ENCODE data around the gene HMGB4. TPM values are rescaled to one million over a fixed set of nuclear protein-coding genes. Genes with fewer than 3 reads are reported as not detected.
A peak's percentile ranks its signal among the peaks of the same experiment; 100 is the strongest.

Gene HMGB4
- total and polyA plus RNA-seq, 7 experiments from 2014 or later = not detected

GRCh38 chr1:33821291-33821690 is 42.6 kb upstream of the HMGB4 start:
- intact Hi-C loops (cut with micrococcal nuclease) = no loop called here
- H3K27me3 Mint-ChIP-seq = peaks cover 0 to 32% (median 13%) of the 10 kb centered on the region in 5 donors
- no peaks in the 10 kb centered on the region for H3K36me3 ChIP-seq (ENCODE audit: control insufficient read depth in 2 of 3, insufficient read depth in 3 of 3, low read length in 3 of 3)
- H3K27ac Mint-ChIP-seq = no peak overlapping the region
- H3K36me3 Mint-ChIP-seq = no peaks in the 10 kb centered on the region
- H3K9me3 Mint-ChIP-seq = peaks cover 0 to 5% (median 0%) of the 10 kb centered on the region in 11 donors
- ATAC-seq = no peak
- no peaks in the 10 kb centered on the region for H3K27me3 ChIP-seq (ENCODE audit: control insufficient read depth in 2 of 2, insufficient read depth in 2 of 2, low read length in 2 of 2)
- no peaks in the 10 kb centered on the region for H3K4me1 Mint-ChIP-seq
- no peak overlapping the region for H3K4me3 Mint-ChIP-seq
- no peaks in the 10 kb centered on the region for H3K9me3 ChIP-seq (ENCODE audit: control insufficient read depth in 2 of 3, low read length in 3 of 3)
- no peak overlapping the region for H3K4me3 ChIP-seq (ENCODE audit: low read length)
- no peaks in the 10 kb centered on the region for H3K4me1 ChIP-seq (ENCODE audit: control insufficient read depth in 2 of 2, insufficient read depth in 2 of 2, low read length in 2 of 2)
- no peak for DNase-seq
- H3K27ac ChIP-seq (ENCODE audit: low read depth, low read length) = no peak overlapping the region
- POLR2A ChIA-PET = no interaction called here
- CTCF ChIA-PET = no interaction called here

GRCh38 chr1:33822396-33822795 is 41.5 kb upstream of the HMGB4 start:
- H3K27me3 Mint-ChIP-seq = peaks cover 0 to 37% (median 21%) of the 10 kb centered on the region in 5 donors
- H3K4me3 Mint-ChIP-seq = no peak overlapping the region
- Histone ChIP-seq H3K36me3 (ENCODE audit: control insufficient read depth in 2 of 3, insufficient read depth in 3 of 3, low read length in 3 of 3) (no peaks in the 10 kb centered on the region), H3K4me3 (ENCODE audit: low read length) (no peak overlapping the region), H3K27me3 (ENCODE audit: control insufficient read depth in 2 of 2, insufficient read depth in 2 of 2, low read length in 2 of 2) (no peaks in the 10 kb centered on the region), H3K27ac (ENCODE audit: low read depth, low read length) (no peak overlapping the region), H3K9me3 (ENCODE audit: control insufficient read depth in 2 of 3, low read length in 3 of 3) (no peaks in the 10 kb centered on the region), H3K4me1 (ENCODE audit: control insufficient read depth in 2 of 2, insufficient read depth in 2 of 2, low read length in 2 of 2) (no peaks in the 10 kb centered on the region)
- intact Hi-C loops (cut with micrococcal nuclease) = no loop called here
- ChIA-PET CTCF (no interaction called here), POLR2A (no interaction called here)
- no peaks in the 10 kb centered on the region for H3K4me1 Mint-ChIP-seq
- no peaks in the 10 kb centered on the region for H3K36me3 Mint-ChIP-seq
- no peak for DNase-seq
- no peak for ATAC-seq
- H3K27ac Mint-ChIP-seq = no peak overlapping the region
- peaks cover 0 to 7% (median 0%) of the 10 kb centered on the region in 11 donors for H3K9me3 Mint-ChIP-seq

- CTCF ChIA-PET = no interaction called here
- Mint-ChIP-seq H3K4me1 (no peaks in the 10 kb centered on the region), H3K36me3 (no peaks in the 10 kb centered on the region), H3K27me3 (peaks cover 0 to 41% (median 23%) of the 10 kb centered on the region in 5 donors), H3K9me3 (peaks cover 0 to 10% (median 0%) of the 10 kb centered on the region in 11 donors), H3K27ac (no peak overlapping the region), H3K4me3 (no peak overlapping the region)
- H3K27ac ChIP-seq (ENCODE audit: low read depth, low read length) = no peak overlapping the region
- DNase-seq (no peak), ATAC-seq (no peak)
- no peak overlapping the region for H3K4me3 ChIP-seq (ENCODE audit: low read length)
- POLR2A ChIA-PET = no interaction called here
- H3K4me1 ChIP-seq (ENCODE audit: control insufficient read depth in 2 of 2, insufficient read depth in 2 of 2, low read length in 2 of 2) = no peaks in the 10 kb centered on the region
- H3K36me3 ChIP-seq (ENCODE audit: control insufficient read depth in 2 of 3, insufficient read depth in 3 of 3, low read length in 3 of 3) = no peaks in the 10 kb centered on the region
- no peaks in the 10 kb centered on the region for H3K9me3 ChIP-seq (ENCODE audit: control insufficient read depth in 2 of 3, low read length in 3 of 3)
- H3K27me3 ChIP-seq (ENCODE audit: control insufficient read depth in 2 of 2, insufficient read depth in 2 of 2, low read length in 2 of 2) = no peaks in the 10 kb centered on the region
- intact Hi-C loops (cut with micrococcal nuclease) = no loop called here
Measured at GRCh38 chr1:33823401-33823800, 40.5 kb upstream of the HMGB4 start.

- Mint-ChIP-seq H3K4me3 (no peak overlapping the region), H3K27ac (no peak overlapping the region), H3K9me3 (peaks cover 0 to 10% (median 2%) of the 10 kb centered on the region in 11 donors), H3K4me1 (no peaks in the 10 kb centered on the region), H3K27me3 (peaks cover 0 to 44% (median 26%) of the 10 kb centered on the region in 5 donors), H3K36me3 (peaks cover 0 to 2% (median 0%) of the 10 kb centered on the region in 5 donors)
- Histone ChIP-seq H3K4me1 (ENCODE audit: control insufficient read depth in 2 of 2, insufficient read depth in 2 of 2, low read length in 2 of 2) (no peaks in the 10 kb centered on the region), H3K27me3 (ENCODE audit: control insufficient read depth in 2 of 2, insufficient read depth in 2 of 2, low read length in 2 of 2) (no peaks in the 10 kb centered on the region), H3K4me3 (ENCODE audit: low read length) (no peak overlapping the region), H3K36me3 (ENCODE audit: control insufficient read depth in 2 of 3, insufficient read depth in 3 of 3, low read length in 3 of 3) (no peaks in the 10 kb centered on the region), H3K27ac (ENCODE audit: low read depth, low read length) (no peak overlapping the region), H3K9me3 (ENCODE audit: control insufficient read depth in 2 of 3, low read length in 3 of 3) (no peaks in the 10 kb centered on the region)
- intact Hi-C loops (cut with micrococcal nuclease) = no loop called here
- ATAC-seq (no peak), DNase-seq (no peak)
- ChIA-PET CTCF (no interaction called here), POLR2A (no interaction called here)
Measured at GRCh38 chr1:33823830-33824229, 40.0 kb upstream of the HMGB4 start.

- Histone ChIP-seq H3K4me1 (ENCODE audit: control insufficient read depth in 2 of 2, insufficient read depth in 2 of 2, low read length in 2 of 2) (no peaks in the 10 kb centered on the region), H3K27ac (ENCODE audit: low read depth, low read length) (no peak overlapping the region), H3K27me3 (ENCODE audit: control insufficient read depth in 2 of 2, insufficient read depth in 2 of 2, low read length in 2 of 2) (no peaks in the 10 kb centered on the region), H3K9me3 (ENCODE audit: control insufficient read depth in 2 of 3, low read length in 3 of 3) (no peaks in the 10 kb centered on the region), H3K36me3 (ENCODE audit: control insufficient read depth in 2 of 3, insufficient read depth in 3 of 3, low read length in 3 of 3) (no peaks in the 10 kb centered on the region), H3K4me3 (ENCODE audit: low read length) (no peak overlapping the region)
- H3K9me3 Mint-ChIP-seq = peaks cover 0 to 10% (median 3%) of the 10 kb centered on the region in 11 donors
- intact Hi-C loops (cut with micrococcal nuclease) = no loop called here
- no peaks in the 10 kb centered on the region for H3K4me1 Mint-ChIP-seq
- DNase-seq (no peak), ATAC-seq (no peak)
- H3K36me3 Mint-ChIP-seq = peaks cover 0 to 4% (median 0%) of the 10 kb centered on the region in 5 donors
- H3K27ac Mint-ChIP-seq = no peak overlapping the region
- ChIA-PET POLR2A (no interaction called here), CTCF (no interaction called here)
- peaks cover 0 to 46% (median 31%) of the 10 kb centered on the region in 5 donors for H3K27me3 Mint-ChIP-seq
- no peak overlapping the region for H3K4me3 Mint-ChIP-seq
Measured at GRCh38 chr1:33824321-33824720, 39.6 kb upstream of the HMGB4 start.

GRCh38 chr1:33824971-33825370 is 38.9 kb upstream of the HMGB4 start:
- no peaks in the 10 kb centered on the region for H3K9me3 ChIP-seq (ENCODE audit: control insufficient read depth in 2 of 3, low read length in 3 of 3)
- H3K27ac Mint-ChIP-seq = no peak overlapping the region
- H3K36me3 ChIP-seq (ENCODE audit: control insufficient read depth in 2 of 3, insufficient read depth in 3 of 3, low read length in 3 of 3) = no peaks in the 10 kb centered on the region
- H3K27me3 ChIP-seq (ENCODE audit: control insufficient read depth in 2 of 2, insufficient read depth in 2 of 2, low read length in 2 of 2) = no peaks in the 10 kb centered on the region
- H3K36me3 Mint-ChIP-seq = peaks cover 0 to 4% (median 0%) of the 10 kb centered on the region in 5 donors
- intact Hi-C loops (cut with micrococcal nuclease) = no loop called here
- peaks cover 0 to 11% (median 3%) of the 10 kb centered on the region in 11 donors for H3K9me3 Mint-ChIP-seq
- H3K4me1 Mint-ChIP-seq = no peaks in the 10 kb centered on the region
- DNase-seq (no peak), ATAC-seq (no peak)
- peaks cover 0 to 45% (median 29%) of the 10 kb centered on the region in 5 donors for H3K27me3 Mint-ChIP-seq
- no peak overlapping the region for H3K27ac ChIP-seq (ENCODE audit: low read depth, low read length)
- POLR2A ChIA-PET = no interaction called here
- H3K4me1 ChIP-seq (ENCODE audit: control insufficient read depth in 2 of 2, insufficient read depth in 2 of 2, low read length in 2 of 2) = no peaks in the 10 kb centered on the region
- CTCF ChIA-PET = no interaction called here
- no peak overlapping the region for H3K4me3 Mint-ChIP-seq
- H3K4me3 ChIP-seq (ENCODE audit: low read length) = no peak overlapping the region

GRCh38 chr1:33825506-33825905 is 38.4 kb upstream of the HMGB4 start:
- no peaks in the 10 kb centered on the region for H3K4me1 Mint-ChIP-seq
- no peaks in the 10 kb centered on the region for H3K36me3 ChIP-seq (ENCODE audit: control insufficient read depth in 2 of 3, insufficient read depth in 3 of 3, low read length in 3 of 3)
- no peak overlapping the region for H3K27ac ChIP-seq (ENCODE audit: low read depth, low read length)
- no peak overlapping the region for H3K4me3 ChIP-seq (ENCODE audit: low read length)
- no peak overlapping the region for H3K4me3 Mint-ChIP-seq
- intact Hi-C loops (cut with micrococcal nuclease) = no loop called here
- DNase-seq (no peak), ATAC-seq (no peak)
- no peaks in the 10 kb centered on the region for H3K27me3 ChIP-seq (ENCODE audit: control insufficient read depth in 2 of 2, insufficient read depth in 2 of 2, low read length in 2 of 2)
- peak overlapping the region in 1 of 9 donors; percentile 18 for H3K27ac Mint-ChIP-seq
- no peaks in the 10 kb centered on the region for H3K4me1 ChIP-seq (ENCODE audit: control insufficient read depth in 2 of 2, insufficient read depth in 2 of 2, low read length in 2 of 2)
- peaks cover 0 to 11% (median 2%) of the 10 kb centered on the region in 11 donors for H3K9me3 Mint-ChIP-seq
- H3K36me3 Mint-ChIP-seq = peaks cover 0 to 4% (median 0%) of the 10 kb centered on the region in 5 donors
- ChIA-PET POLR2A (no interaction called here), CTCF (no interaction called here)
- H3K27me3 Mint-ChIP-seq = peaks cover 0 to 40% (median 28%) of the 10 kb centered on the region in 5 donors
- no peaks in the 10 kb centered on the region for H3K9me3 ChIP-seq (ENCODE audit: control insufficient read depth in 2 of 3, low read length in 3 of 3)

All from naive thymus-derived CD4-positive, alpha-beta T cell (primary cell).